Transverse colon (tissue), 4 donors: Measurements from ENCODE around the gene HIVEP3.

Source experiments
- EP300 ChIP-seq: sonication (generic); formaldehyde crosslinking; IDR thresholded peaks from one replicate; pipeline ENCODE4 v1.6.1; 2017; ENCODE audit warnings: antibody characterized with exemption, low read depth
- POLR2A ChIP-seq: fragments of 450-650 bp; IDR thresholded peaks from one replicate; pipeline ENCODE4 v1.6.1; 2016; ENCODE audit warnings: antibody characterized with exemption, mild to moderate bottlenecking, moderate library complexity
- POLR2AphosphoS5 ChIP-seq, 3 donors: sonication (generic); formaldehyde crosslinking; IDR thresholded peaks; one replicate each; pipeline ENCODE4 v1.6.1; 2016; ENCODE audit warnings: antibody characterized with exemption in 3 of 3
- TF ChIP-seq, protein P1 (sequence below), 5 experiments: fragments of 200-600 bp in 3 of 5; fragments of 450-650 bp in 2 of 5; sonication (generic) in 3 of 5; IDR thresholded peaks; 1 replicate in 2 of 5; 2 replicates in 3 of 5; pipeline ENCODE4 v1.5.1; 2016 to 2017; ENCODE audit warnings: antibody characterized with exemption in 5 of 5, inconsistent platforms in 3 of 5, mild to moderate bottlenecking in 2 of 5, moderate library complexity in 1 of 5

DNA sequence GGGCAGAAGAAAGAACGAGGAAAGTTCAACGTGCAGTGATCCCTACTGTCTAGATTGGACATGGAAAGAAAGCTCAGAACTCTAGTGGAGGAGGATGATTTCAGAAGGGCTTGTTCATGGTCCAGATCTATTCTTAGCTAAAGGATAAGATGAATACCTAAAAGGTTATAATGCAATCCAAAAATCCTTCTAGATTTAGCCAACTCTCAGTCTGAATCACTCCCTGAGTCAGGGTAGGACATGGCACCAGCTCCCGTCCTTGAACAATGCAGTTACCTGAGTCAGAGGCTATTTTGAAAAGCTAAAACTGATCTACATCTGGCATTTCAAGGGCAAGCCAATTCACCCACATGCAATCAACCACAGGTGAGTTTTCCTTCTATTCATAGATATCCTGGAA is 38.8 kb upstream of the HIVEP3 start:
- TF ChIP-seq EP300 (no peak), POLR2AphosphoS5 (IDR thresholded peaks at IDR 0.05) (no peak), POLR2A (no peak)
- TF ChIP-seq, protein P1, sequence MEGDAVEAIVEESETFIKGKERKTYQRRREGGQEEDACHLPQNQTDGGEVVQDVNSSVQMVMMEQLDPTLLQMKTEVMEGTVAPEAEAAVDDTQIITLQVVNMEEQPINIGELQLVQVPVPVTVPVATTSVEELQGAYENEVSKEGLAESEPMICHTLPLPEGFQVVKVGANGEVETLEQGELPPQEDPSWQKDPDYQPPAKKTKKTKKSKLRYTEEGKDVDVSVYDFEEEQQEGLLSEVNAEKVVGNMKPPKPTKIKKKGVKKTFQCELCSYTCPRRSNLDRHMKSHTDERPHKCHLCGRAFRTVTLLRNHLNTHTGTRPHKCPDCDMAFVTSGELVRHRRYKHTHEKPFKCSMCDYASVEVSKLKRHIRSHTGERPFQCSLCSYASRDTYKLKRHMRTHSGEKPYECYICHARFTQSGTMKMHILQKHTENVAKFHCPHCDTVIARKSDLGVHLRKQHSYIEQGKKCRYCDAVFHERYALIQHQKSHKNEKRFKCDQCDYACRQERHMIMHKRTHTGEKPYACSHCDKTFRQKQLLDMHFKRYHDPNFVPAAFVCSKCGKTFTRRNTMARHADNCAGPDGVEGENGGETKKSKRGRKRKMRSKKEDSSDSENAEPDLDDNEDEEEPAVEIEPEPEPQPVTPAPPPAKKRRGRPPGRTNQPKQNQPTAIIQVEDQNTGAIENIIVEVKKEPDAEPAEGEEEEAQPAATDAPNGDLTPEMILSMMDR (IDR thresholded peaks at IDR 0.05) = no peak
